ENCODE data around the gene HMGCS2.

Gene HMGCS2

GRCh38 chr1:119781434-119782210 is 12.9 kb upstream of the HMGCS2 start:
- DNase-seq (ENCODE audit: extremely low read depth, insufficient read length) = no peak
- no peaks in the 10 kb centered on the region for H3K36me3 ChIP-seq (ENCODE audit: control insufficient read depth, insufficient read depth, low read length)
- H3K27me3 ChIP-seq (replicated peaks; ENCODE audit: control insufficient read depth, insufficient read depth, low read length) = peaks cover 2% of the 10 kb centered on the region
- no peak overlapping the region for H3K4me3 ChIP-seq (replicated peaks; ENCODE audit: low read depth, low read length)
- TF ChIP-seq, protein P1, sequence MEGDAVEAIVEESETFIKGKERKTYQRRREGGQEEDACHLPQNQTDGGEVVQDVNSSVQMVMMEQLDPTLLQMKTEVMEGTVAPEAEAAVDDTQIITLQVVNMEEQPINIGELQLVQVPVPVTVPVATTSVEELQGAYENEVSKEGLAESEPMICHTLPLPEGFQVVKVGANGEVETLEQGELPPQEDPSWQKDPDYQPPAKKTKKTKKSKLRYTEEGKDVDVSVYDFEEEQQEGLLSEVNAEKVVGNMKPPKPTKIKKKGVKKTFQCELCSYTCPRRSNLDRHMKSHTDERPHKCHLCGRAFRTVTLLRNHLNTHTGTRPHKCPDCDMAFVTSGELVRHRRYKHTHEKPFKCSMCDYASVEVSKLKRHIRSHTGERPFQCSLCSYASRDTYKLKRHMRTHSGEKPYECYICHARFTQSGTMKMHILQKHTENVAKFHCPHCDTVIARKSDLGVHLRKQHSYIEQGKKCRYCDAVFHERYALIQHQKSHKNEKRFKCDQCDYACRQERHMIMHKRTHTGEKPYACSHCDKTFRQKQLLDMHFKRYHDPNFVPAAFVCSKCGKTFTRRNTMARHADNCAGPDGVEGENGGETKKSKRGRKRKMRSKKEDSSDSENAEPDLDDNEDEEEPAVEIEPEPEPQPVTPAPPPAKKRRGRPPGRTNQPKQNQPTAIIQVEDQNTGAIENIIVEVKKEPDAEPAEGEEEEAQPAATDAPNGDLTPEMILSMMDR (IDR thresholded peaks at IDR 0.05; ENCODE audit: insufficient read depth, low read length, poor library complexity, severe bottlenecking) = no peak

- Histone ChIP-seq H3K4me3 (replicated peaks; ENCODE audit: low read depth, low read length) (no peak overlapping the region), H3K27me3 (replicated peaks; ENCODE audit: control insufficient read depth, insufficient read depth, low read length) (no peaks in the 10 kb centered on the region; the same call in none of the 2 replicates), H3K36me3 (ENCODE audit: control insufficient read depth, insufficient read depth, low read length) (no peaks in the 10 kb centered on the region)
- no peak for DNase-seq (ENCODE audit: extremely low read depth, insufficient read length)
- TF ChIP-seq, protein P1 (IDR thresholded peaks at IDR 0.05; ENCODE audit: insufficient read depth, low read length, poor library complexity, severe bottlenecking) = no peak
Observed at GRCh38 chr1:119779869-119780356, 11.2 kb upstream of the HMGCS2 start.

DNA sequence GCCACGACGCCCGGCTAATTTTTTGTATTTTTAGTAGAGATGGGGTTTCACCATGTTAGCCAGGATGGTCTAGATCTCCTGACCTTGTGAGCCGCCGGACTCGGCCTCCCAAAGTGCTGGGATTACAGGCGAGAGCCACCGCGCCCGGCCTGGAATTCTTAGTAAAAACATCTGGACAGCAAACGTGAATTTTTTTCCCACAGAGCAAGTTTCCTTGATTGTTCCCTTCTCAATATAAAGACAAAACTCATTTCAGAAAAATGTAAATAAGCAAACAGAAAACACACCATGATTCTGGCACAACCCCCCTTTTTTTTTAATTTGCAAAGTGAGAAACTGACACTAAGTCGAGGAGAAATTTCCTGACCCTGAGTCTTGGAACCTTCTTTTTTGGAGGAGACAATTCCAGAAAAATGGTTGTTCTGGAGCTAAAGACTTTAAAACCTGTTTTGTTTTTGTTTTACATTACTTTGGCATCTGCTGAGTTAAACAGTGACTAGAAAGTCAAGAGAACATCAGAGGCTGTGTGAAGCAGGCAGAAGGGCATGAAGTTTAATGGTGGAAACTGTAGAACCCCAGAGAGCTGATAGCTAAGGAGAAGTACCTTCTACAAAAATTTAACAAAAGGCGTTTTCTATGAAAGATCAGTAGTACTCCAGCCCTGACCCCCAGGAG is 10.3 kb upstream of the HMGCS2 start:
- Histone ChIP-seq H3K27me3 (replicated peaks; ENCODE audit: control insufficient read depth, insufficient read depth, low read length) (no peaks in the 10 kb centered on the region; the same call in none of the 2 replicates), H3K36me3 (ENCODE audit: control insufficient read depth, insufficient read depth, low read length) (no peaks in the 10 kb centered on the region), H3K4me3 (replicated peaks; ENCODE audit: low read depth, low read length) (no peak overlapping the region)
- TF ChIP-seq, protein P1 (IDR thresholded peaks at IDR 0.05; ENCODE audit: insufficient read depth, low read length, poor library complexity, severe bottlenecking) = no peak
- no peak for DNase-seq (ENCODE audit: extremely low read depth, insufficient read length)

DNA sequence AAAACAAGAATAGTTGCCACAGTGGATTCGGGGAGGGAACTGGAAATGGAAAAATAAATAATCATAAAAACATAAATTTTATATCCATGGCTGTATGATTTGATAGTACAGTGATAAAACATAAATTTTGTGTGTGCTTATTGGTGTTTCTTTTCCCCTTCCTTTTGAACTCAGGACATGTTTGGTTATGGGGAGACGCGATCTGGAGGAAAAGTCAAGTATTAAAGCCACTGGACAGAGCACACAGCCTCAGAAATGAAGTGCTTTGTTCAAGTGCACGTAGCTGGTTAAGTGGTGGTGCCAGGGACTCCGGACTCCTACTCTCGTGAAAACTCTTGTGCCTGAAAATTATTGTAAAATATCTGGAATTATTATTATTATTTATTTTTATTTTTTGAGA is 9.7 kb upstream of the HMGCS2 start:
- Histone ChIP-seq H3K4me3 (replicated peaks; ENCODE audit: low read depth, low read length) (no peak overlapping the region), H3K27me3 (replicated peaks; ENCODE audit: control insufficient read depth, insufficient read depth, low read length) (no peaks in the 10 kb centered on the region; the same call in none of the 2 replicates), H3K36me3 (ENCODE audit: control insufficient read depth, insufficient read depth, low read length) (no peaks in the 10 kb centered on the region)
- no peak for DNase-seq (ENCODE audit: extremely low read depth, insufficient read length)
- TF ChIP-seq, protein P1 (IDR thresholded peaks at IDR 0.05; ENCODE audit: insufficient read depth, low read length, poor library complexity, severe bottlenecking) = no peak

- H3K4me3 ChIP-seq (replicated peaks; ENCODE audit: low read depth, low read length) = no peak overlapping the region
- no peaks in the 10 kb centered on the region; the same call in none of the 2 replicates for H3K27me3 ChIP-seq (replicated peaks; ENCODE audit: control insufficient read depth, insufficient read depth, low read length)
- TF ChIP-seq, protein P1 (IDR thresholded peaks at IDR 0.05; ENCODE audit: insufficient read depth, low read length, poor library complexity, severe bottlenecking) = no peak
- no peak for DNase-seq (ENCODE audit: extremely low read depth, insufficient read length)
- no peaks in the 10 kb centered on the region for H3K36me3 ChIP-seq (ENCODE audit: control insufficient read depth, insufficient read depth, low read length)
Observed at GRCh38 chr1:119774746-119775490, 6.2 kb upstream of the HMGCS2 start.

All from GM06990 (cell line).